HepG2 (cell line): Measurements from ENCODE around the gene STUB1. TPM values are rescaled to one million over a fixed set of nuclear protein-coding genes. Genes with fewer than 3 reads are reported as not detected.

Experiments
- ARID5B ChIP-seq: IDR thresholded peaks from 2 replicates; pipeline ENCODE4 v1.4.0; 2020; ENCODE audit warnings: mild to moderate bottlenecking, missing genetic modification reagents
- ATF1 ChIP-seq: IDR thresholded peaks from 2 replicates; pipeline ENCODE4 v1.6.1; 2016; ENCODE audit warnings: mild to moderate bottlenecking, control low read depth
- FOXP1 ChIP-seq, 2 experiments: fragments of 450-650 bp in 1 of 2; IDR thresholded peaks; 2 replicates each; pipeline ENCODE4 v1.6.1; 2017 to 2018; ENCODE audit warnings: antibody characterized with exemption in 1 of 2
- HMGXB3 ChIP-seq: sonication (generic); formaldehyde crosslinking; IDR thresholded peaks from 2 replicates; pipeline ENCODE4 v1.4.0; 2020; ENCODE audit warnings: missing genetic modification reagents, borderline replicate concordance
- HNF4G ChIP-seq, 2 experiments: sonication (generic) in 1 of 2; formaldehyde crosslinking in 1 of 2; IDR thresholded peaks; 2 replicates each; pipeline versions ENCODE4 v1.4.0 to v1.6.1; 2011 to 2020; ENCODE audit warnings: borderline replicate concordance in 2 of 2, low read depth in 2 of 2, mild to moderate bottlenecking in 2 of 2, low read length in 1 of 2, missing genetic modification reagents in 1 of 2, moderate library complexity in 1 of 2
- MLLT10 ChIP-seq: sonication (generic); formaldehyde crosslinking; IDR thresholded peaks from 2 replicates; pipeline ENCODE4 v1.4.0; 2020; ENCODE audit warnings: missing genetic modification reagents
- NKX3-1 ChIP-seq: sonication (generic); formaldehyde crosslinking; IDR thresholded peaks from 2 replicates; pipeline ENCODE4 v1.5.0; 2020; ENCODE audit warnings: missing genetic modification reagents
- NR1H2 ChIP-seq: sonication (generic); formaldehyde crosslinking; IDR thresholded peaks from 2 replicates; pipeline ENCODE4 v1.8.1; 2022; ENCODE audit warnings: low read depth, missing genetic modification reagents, borderline replicate concordance
- PLRG1 ChIP-seq: fragments of 450-650 bp; conservative IDR thresholded peaks from 2 replicates; pipeline ENCODE4 v1.6.1; 2016
- RFXANK ChIP-seq: IDR thresholded peaks from 2 replicates; pipeline ENCODE4 v1.6.1; 2016
- TMF1 ChIP-seq: sonication (generic); formaldehyde crosslinking; IDR thresholded peaks from 2 replicates; pipeline ENCODE4 v1.8.1; 2022; ENCODE audit warnings: low read depth, missing genetic modification reagents
- ZFP36L2 ChIP-seq: sonication (generic); formaldehyde crosslinking; IDR thresholded peaks from 2 replicates; pipeline ENCODE4 v1.4.0; 2020; ENCODE audit warnings: missing genetic modification reagents
- ZFP82 ChIP-seq: sonication (generic); formaldehyde crosslinking; IDR thresholded peaks from 2 replicates; pipeline ENCODE4 v1.5.1; 2020; ENCODE audit warnings: mild to moderate bottlenecking, missing genetic modification reagents, borderline replicate concordance
- ZNF484 ChIP-seq: sonication (generic); formaldehyde crosslinking; IDR thresholded peaks from 2 replicates; pipeline ENCODE4 v1.5.1; 2020; ENCODE audit warnings: mild to moderate bottlenecking, low read depth, missing genetic modification reagents, borderline replicate concordance
- ZNF557 ChIP-seq: sonication (generic); formaldehyde crosslinking; IDR thresholded peaks from 2 replicates; pipeline ENCODE4 v1.4.0; 2020; ENCODE audit warnings: missing genetic modification reagents
- ZNF703 ChIP-seq: sonication (generic); formaldehyde crosslinking; IDR thresholded peaks from 2 replicates; pipeline ENCODE4 v1.5.1; 2020; ENCODE audit warnings: missing genetic modification reagents, mild to moderate bottlenecking, moderate library complexity, borderline replicate concordance
- ZNF782 ChIP-seq: sonication (generic); formaldehyde crosslinking; IDR thresholded peaks from 2 replicates; pipeline ENCODE4 v1.4.0; 2020; ENCODE audit warnings: missing genetic modification reagents, mild to moderate bottlenecking, borderline replicate concordance
- ZNF879 ChIP-seq: sonication (generic); formaldehyde crosslinking; IDR thresholded peaks from 2 replicates; pipeline ENCODE4 v1.8.1; 2023; ENCODE audit warnings: missing genetic modification reagents
- polyA plus RNA-seq, 8 experiments: library from polyadenylated mRNA; depleted of rRNA in 3 of 8; stranded (reverse) in 7 of 8; unstranded in 1 of 8; fragments of >200 nt; fragmentation: Illumina TruSeq in 4 of 8; extraction: Trizol in 4 of 8; gene quantifications; 2 replicates each; pipeline versions ENCODE4 v1.2.1 to v1.2.3, GENCODE V29; 2011 to 2016; ENCODE audit warnings: low read depth in 4 of 8, missing spikeins in 1 of 8, mixed read lengths in 1 of 8; ENCODE audit not compliant: insufficient read depth in 1 of 8
- total RNA-seq, 5 experiments: library from RNA; depleted of rRNA; stranded (reverse); fragments of >200 nt; fragmentation: Illumina TruSeq; extraction: Trizol; gene quantifications; 2 replicates each; pipeline ENCODE4 v1.2.3, GENCODE V29; 2016; ENCODE audit warnings: low read depth in 1 of 5

Gene STUB1
- total and polyA plus RNA-seq, 2 of the 13 experiments (the other 11 are each of a cell fraction or from before 2014, with no cell fraction given), result 52.9 to 78.2 TPM

GRCh38 chr16:648071-648780, 32.0 kb upstream of the STUB1 start (continued):
- TF ChIP-seq ZFP82 (CRISPR knock-in tag) (no peak), MLLT10 (CRISPR knock-in tag) (no peak), ARID5B (CRISPR knock-in tag) (no peak; the same call in 1 of the 2 replicates), NR1H2 (CRISPR knock-in tag) (no peak), HMGXB3 (CRISPR knock-in tag) (peak; percentile 37; the same call in 1 of the 2 replicates), ZNF484 (CRISPR knock-in tag) (no peak; the same call in 1 of the 2 replicates), NKX3-1 (CRISPR knock-in tag) (no peak; the same call in 1 of the 2 replicates), ZNF557 (CRISPR knock-in tag) (no peak), ZNF782 (CRISPR knock-in tag) (no peak; the same call in 1 of the 2 replicates), ZFP36L2 (CRISPR knock-in tag) (no peak), HNF4G (IDR thresholded peaks at IDR 0.05; ENCODE audit: borderline replicate concordance, low read depth, low read length) (peak; percentile 54; the same call in 1 of the 2 replicates), HNF4G (CRISPR knock-in tag; IDR thresholded peaks at IDR 0.05; ENCODE audit: borderline replicate concordance, low read depth) (no peak), PLRG1 (no peak), ZNF703 (CRISPR knock-in tag) (no peak), FOXP1 (IDR thresholded peaks at IDR 0.05) (no peak), FOXP1 (CRISPR knock-in tag; IDR thresholded peaks at IDR 0.05) (no peak), ZNF879 (CRISPR knock-in tag) (no peak), RFXANK (CRISPR knock-in tag) (no peak), TMF1 (CRISPR knock-in tag) (peak; percentile 76), ATF1 (CRISPR knock-in tag) (no peak)
